OCI-LY3 (cell line): ENCODE measurements around the gene SERPINA4.

Source experiments
- H2AFZ ChIP-seq: fragments of 200-600, 300-600 bp; shearing (Covaris generic); 2 replicates; pipeline ENCODE4 v1.6.0; 2014; ENCODE audit warnings: antibody characterized with exemption, low read depth, low read length
- H3K27ac ChIP-seq: fragments of 200-600, 300-600 bp; sonication (generic); 2 replicates; pipeline ENCODE4 v1.5.1; 2014; ENCODE audit warnings: mild to moderate bottlenecking, low read length, moderate library complexity, mixed read lengths
- H3K27me3 ChIP-seq: fragments of 200-600, 300-600 bp; sonication (generic); 2 replicates; pipeline ENCODE4 v1.6.1; 2014; ENCODE audit warnings: low read depth, low read length, mixed read lengths
- H3K36me3 ChIP-seq: fragments of 200-600, 300-600 bp; sonication (generic); replicated peaks from 2 replicates; pipeline ENCODE3; 2014; ENCODE audit warnings: low read depth, low read length, mixed read lengths
- H3K4me1 ChIP-seq: fragments of 300-600, 200-600 bp; sonication (generic); 2 replicates; pipeline ENCODE4 v1.6.1; 2014; ENCODE audit warnings: low read length, mixed read lengths
- H3K4me2 ChIP-seq: fragments of 200-600, 300-600 bp; sonication (generic); 2 replicates; pipeline ENCODE4 v1.6.1; 2014; ENCODE audit warnings: low read length, mixed read lengths
- H3K4me3 ChIP-seq: fragments of 300-600, 200-600 bp; sonication (generic); 2 replicates; pipeline ENCODE4 v1.5.1; 2014; ENCODE audit warnings: antibody characterized with exemption, mild to moderate bottlenecking, low read length, moderate library complexity
- H3K79me2 ChIP-seq: fragments of 300-600, 200-600 bp; shearing (Covaris generic); 2 replicates; pipeline ENCODE4 v1.6.1; 2014; ENCODE audit warnings: mild to moderate bottlenecking, low read length, mixed read lengths
- H3K9ac ChIP-seq: fragments of 300-600, 200-600 bp; shearing (Covaris generic); 2 replicates; pipeline ENCODE4 v1.6.0; 2014; ENCODE audit warnings: mild to moderate bottlenecking, low read length, moderate library complexity
- H3K9me3 ChIP-seq: fragments of 200-600, 300-600 bp; shearing (Covaris generic); 2 replicates; pipeline ENCODE4 v1.6.1; 2014; ENCODE audit warnings: low read length, mixed read lengths; ENCODE audit not compliant: insufficient read depth
- H4K20me1 ChIP-seq: fragments of 200-600, 300-600 bp; sonication (generic); 2 replicates; pipeline ENCODE4 v1.6.1; 2016; ENCODE audit warnings: low read length, mixed read lengths; ENCODE audit not compliant: insufficient read depth
- EZH2phosphoT487 ChIP-seq: fragments of 200-600 bp; shearing (Covaris generic); IDR thresholded peaks from 2 replicates; pipeline ENCODE4 v1.6.1; 2018; ENCODE audit warnings: antibody characterized with exemption, mixed run types, low read depth
- TF ChIP-seq, protein P1 (sequence below): fragments of 200-600, 300-600 bp; sonication (generic); IDR thresholded peaks from 2 replicates; pipeline ENCODE4 v1.5.1; 2014; ENCODE audit warnings: antibody characterized with exemption, low read length, low read depth

Gene SERPINA4

DNA sequence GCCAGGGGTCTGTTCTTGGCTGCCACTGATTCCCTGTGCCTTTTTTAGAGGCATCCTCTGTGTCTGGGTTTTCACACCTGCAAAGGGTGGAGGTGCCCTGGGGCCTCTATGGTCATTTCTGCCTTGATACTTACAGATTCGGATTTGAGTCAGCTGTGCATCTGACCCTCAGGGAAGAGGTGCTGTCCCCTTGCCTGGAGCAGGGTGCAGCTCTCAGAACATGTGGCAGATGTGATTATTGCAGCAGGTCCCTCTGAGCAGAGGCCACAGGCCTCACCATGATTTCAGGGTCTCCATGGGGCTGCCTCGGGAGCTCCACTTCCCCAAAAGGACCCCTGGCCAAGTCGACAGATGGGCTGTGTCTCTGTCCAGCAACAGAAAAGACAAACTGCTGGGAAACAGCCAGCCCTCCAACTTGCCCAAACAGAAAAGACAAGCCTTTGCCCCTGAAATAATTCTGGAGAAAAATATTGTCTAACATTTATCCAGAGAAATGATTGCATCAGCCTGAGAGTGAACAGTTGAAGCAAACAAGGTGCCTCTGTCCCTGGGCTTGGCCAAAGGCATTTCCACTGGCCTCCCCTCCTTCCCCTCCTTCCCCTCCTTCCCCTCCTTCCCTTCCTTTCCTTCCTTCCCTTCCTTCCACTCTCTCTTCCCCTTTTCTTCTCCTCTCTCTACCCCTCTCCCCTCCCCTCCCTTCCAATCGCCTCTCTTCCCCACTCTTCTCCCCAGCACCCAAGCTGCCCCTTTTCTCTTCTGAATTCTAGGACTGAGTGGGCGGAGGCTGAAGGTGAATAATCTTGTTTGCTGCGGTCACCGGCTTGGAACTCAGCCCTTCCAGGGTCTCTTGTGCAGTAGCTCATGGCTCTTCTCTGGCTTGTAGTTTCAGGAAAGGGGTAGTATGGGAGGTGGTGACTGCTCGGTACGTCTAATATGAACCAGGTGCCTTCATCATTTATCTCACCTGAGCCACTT lies 51.6 kb downstream of the SERPINA4 start:
- no peak overlapping the region for H3K4me3 ChIP-seq
- no peak for TF ChIP-seq EZH2phosphoT487
- TF ChIP-seq, protein P1, sequence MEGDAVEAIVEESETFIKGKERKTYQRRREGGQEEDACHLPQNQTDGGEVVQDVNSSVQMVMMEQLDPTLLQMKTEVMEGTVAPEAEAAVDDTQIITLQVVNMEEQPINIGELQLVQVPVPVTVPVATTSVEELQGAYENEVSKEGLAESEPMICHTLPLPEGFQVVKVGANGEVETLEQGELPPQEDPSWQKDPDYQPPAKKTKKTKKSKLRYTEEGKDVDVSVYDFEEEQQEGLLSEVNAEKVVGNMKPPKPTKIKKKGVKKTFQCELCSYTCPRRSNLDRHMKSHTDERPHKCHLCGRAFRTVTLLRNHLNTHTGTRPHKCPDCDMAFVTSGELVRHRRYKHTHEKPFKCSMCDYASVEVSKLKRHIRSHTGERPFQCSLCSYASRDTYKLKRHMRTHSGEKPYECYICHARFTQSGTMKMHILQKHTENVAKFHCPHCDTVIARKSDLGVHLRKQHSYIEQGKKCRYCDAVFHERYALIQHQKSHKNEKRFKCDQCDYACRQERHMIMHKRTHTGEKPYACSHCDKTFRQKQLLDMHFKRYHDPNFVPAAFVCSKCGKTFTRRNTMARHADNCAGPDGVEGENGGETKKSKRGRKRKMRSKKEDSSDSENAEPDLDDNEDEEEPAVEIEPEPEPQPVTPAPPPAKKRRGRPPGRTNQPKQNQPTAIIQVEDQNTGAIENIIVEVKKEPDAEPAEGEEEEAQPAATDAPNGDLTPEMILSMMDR, result no peak
- H2AFZ ChIP-seq, result no peak overlapping the region
- no peak overlapping the region for H3K4me2 ChIP-seq
- H3K9me3 ChIP-seq, result peaks cover 6% of the 10 kb centered on the region; the same call in 1 of the 2 replicates
- no peaks in the 10 kb centered on the region for H4K20me1 ChIP-seq
- H3K36me3 ChIP-seq, result no peaks in the 10 kb centered on the region
- H3K79me2 ChIP-seq, result no peaks in the 10 kb centered on the region
- no peak overlapping the region for H3K9ac ChIP-seq
- peaks cover 2% of the 10 kb centered on the region; the same call in 1 of the 2 replicates for H3K27me3 ChIP-seq
- no peaks in the 10 kb centered on the region for H3K4me1 ChIP-seq
- H3K27ac ChIP-seq, result no peak overlapping the region

DNA sequence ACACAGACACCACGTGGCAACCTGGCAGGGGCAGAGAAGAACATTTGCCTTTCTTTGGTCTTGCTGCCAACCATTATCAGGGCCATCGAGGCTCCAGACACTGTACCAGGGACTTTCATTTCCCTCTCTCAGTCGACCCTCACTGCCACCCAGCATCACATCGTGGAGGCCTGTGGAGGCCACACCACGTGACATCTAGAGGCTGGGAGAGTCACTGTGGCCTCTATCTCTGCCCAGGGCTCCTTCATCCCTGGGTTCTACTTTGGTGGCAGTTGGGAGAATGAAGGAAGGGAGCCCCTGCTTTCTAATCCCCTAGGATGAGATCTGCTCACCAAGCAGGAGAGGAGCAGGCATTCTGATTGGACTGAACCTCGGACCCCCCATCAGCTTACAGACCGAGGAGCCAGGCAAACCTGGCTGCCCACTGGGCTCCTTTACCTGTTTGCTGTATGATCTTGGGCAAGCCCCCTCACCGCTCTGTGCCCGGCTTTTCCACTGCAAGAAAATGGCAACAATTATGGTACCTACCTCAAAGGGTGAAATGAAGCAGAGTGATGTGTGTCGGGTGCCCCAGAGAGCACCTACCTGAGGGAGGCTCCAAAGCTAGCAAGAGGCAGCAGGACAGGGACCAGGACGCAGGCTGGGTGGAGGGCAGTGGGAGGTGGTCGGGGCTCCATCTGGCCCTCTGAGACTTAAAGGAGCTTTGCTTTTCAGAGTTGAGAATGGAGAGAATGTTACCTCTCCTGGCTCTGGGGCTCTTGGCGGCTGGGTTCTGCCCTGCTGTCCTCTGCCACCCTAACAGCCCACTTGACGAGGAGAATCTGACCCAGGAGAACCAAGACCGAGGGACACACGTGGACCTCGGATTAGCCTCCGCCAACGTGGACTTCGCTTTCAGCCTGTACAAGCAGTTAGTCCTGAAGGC lies 52.7 kb downstream of the SERPINA4 start:
- Histone ChIP-seq H3K79me2 (no peaks in the 10 kb centered on the region), H3K9ac (no peak overlapping the region), H3K4me3 (no peak overlapping the region), H3K4me1 (no peaks in the 10 kb centered on the region), H3K4me2 (no peak overlapping the region), H3K27ac (no peak overlapping the region), H3K9me3 (peaks cover 10% of the 10 kb centered on the region; the same call in 1 of the 2 replicates), H3K36me3 (no peaks in the 10 kb centered on the region), H2AFZ (no peak overlapping the region), H4K20me1 (no peaks in the 10 kb centered on the region), H3K27me3 (peaks cover 2% of the 10 kb centered on the region; the same call in 1 of the 2 replicates)
- no peak for TF ChIP-seq EZH2phosphoT487
- TF ChIP-seq, protein P1, result no peak

DNA sequence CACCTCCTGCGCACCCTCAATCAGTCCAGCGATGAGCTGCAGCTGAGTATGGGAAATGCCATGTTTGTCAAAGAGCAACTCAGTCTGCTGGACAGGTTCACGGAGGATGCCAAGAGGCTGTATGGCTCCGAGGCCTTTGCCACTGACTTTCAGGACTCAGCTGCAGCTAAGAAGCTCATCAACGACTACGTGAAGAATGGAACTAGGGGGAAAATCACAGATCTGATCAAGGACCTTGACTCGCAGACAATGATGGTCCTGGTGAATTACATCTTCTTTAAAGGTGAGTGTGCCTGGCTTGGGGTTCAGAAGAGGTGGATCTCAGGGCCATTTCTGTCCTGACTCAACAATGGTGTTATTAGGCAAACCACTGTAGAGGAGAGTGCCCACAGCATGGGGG lies 53.6 kb downstream of the SERPINA4 start:
- Histone ChIP-seq H3K4me1 (no peaks in the 10 kb centered on the region), H3K27me3 (peaks cover 2% of the 10 kb centered on the region; the same call in 1 of the 2 replicates), H3K9ac (no peak overlapping the region)

More for the DNA sequence above, 53.6 kb downstream of the SERPINA4 start:
- H3K36me3 ChIP-seq, result no peaks in the 10 kb centered on the region
- H3K4me3 ChIP-seq, result no peak overlapping the region
- H3K79me2 ChIP-seq, result no peaks in the 10 kb centered on the region
- H4K20me1 ChIP-seq, result no peaks in the 10 kb centered on the region
- H3K27ac ChIP-seq, result no peak overlapping the region
- H2AFZ ChIP-seq, result no peak overlapping the region
- peaks cover 10% of the 10 kb centered on the region; the same call in 1 of the 2 replicates for H3K9me3 ChIP-seq
- H3K4me2 ChIP-seq, result no peak overlapping the region
- TF ChIP-seq, protein P1, result no peak
- no peak for TF ChIP-seq EZH2phosphoT487
